Prostate gland (tissue), 2 donors: ENCODE measurements around the gene DNAJC11.

Experiments used
- POLR2A ChIP-seq: fragments of 450-650 bp; IDR thresholded peaks from one replicate; pipeline ENCODE4 v1.6.1; 2016; ENCODE audit warnings: antibody characterized with exemption, mild to moderate bottlenecking
- POLR2AphosphoS5 ChIP-seq: sonication (generic); formaldehyde crosslinking; IDR thresholded peaks from one replicate; pipeline ENCODE4 v1.6.1; 2017; ENCODE audit warnings: antibody characterized with exemption
- TF ChIP-seq, protein P1 (sequence below), 4 experiments: fragments of 200-600 bp in 2 of 4; fragments of 450-650 bp in 2 of 4; sonication (generic) in 2 of 4; IDR thresholded peaks; 1 replicate in 3 of 4; 2 replicates in 1 of 4; pipeline ENCODE4 v1.5.1; 2016 to 2019; ENCODE audit warnings: antibody characterized with exemption in 4 of 4, mild to moderate bottlenecking in 2 of 4, moderate library complexity in 2 of 4

DNA sequence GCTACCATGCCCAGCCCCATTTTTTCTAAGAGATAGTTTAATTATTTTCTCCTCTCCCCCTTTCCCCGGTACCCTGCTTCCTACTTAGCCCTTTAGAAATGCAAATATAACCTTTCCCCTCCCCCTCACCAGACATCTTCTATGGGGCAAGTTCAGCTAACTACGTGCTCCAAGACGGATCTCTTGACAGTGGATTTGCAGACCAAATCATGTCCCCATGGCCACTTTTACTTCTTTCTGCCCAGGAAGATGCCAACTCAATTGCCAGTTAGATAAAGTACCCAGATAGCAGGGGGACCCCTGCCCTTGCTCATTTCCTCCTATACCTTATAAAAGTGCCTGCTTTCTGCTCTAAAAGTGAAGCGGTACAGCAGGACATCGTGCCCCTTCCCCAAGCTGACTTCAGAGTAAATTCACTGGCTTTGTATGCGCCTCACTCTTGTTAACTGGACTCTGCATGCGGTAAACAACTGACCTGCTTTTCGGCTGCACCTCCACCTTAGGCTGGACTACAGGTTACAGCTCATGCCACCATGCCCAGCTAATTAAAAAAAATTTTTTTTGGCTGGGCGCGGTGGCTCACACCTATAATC lies 7.4 kb downstream of the DNAJC11 start:
- TF ChIP-seq, protein P1, sequence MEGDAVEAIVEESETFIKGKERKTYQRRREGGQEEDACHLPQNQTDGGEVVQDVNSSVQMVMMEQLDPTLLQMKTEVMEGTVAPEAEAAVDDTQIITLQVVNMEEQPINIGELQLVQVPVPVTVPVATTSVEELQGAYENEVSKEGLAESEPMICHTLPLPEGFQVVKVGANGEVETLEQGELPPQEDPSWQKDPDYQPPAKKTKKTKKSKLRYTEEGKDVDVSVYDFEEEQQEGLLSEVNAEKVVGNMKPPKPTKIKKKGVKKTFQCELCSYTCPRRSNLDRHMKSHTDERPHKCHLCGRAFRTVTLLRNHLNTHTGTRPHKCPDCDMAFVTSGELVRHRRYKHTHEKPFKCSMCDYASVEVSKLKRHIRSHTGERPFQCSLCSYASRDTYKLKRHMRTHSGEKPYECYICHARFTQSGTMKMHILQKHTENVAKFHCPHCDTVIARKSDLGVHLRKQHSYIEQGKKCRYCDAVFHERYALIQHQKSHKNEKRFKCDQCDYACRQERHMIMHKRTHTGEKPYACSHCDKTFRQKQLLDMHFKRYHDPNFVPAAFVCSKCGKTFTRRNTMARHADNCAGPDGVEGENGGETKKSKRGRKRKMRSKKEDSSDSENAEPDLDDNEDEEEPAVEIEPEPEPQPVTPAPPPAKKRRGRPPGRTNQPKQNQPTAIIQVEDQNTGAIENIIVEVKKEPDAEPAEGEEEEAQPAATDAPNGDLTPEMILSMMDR (IDR thresholded peaks at IDR 0.05) = no peak
- TF ChIP-seq POLR2AphosphoS5 = no peak
- TF ChIP-seq POLR2A = no peak
